ENCODE results near the gene SPATA6. TPM values are rescaled to one million over a fixed set of nuclear protein-coding genes. Genes with fewer than 3 reads are reported as not detected.
"Not testable (repeated sequence)": the region's sequence is repeated elsewhere in the genome, so short reads cannot be mapped to it uniquely, and the experiment has no call there.

Gene SPATA6
- total RNA-seq, 1 experiment from 2014 or later: 3.4 TPM

DNA sequence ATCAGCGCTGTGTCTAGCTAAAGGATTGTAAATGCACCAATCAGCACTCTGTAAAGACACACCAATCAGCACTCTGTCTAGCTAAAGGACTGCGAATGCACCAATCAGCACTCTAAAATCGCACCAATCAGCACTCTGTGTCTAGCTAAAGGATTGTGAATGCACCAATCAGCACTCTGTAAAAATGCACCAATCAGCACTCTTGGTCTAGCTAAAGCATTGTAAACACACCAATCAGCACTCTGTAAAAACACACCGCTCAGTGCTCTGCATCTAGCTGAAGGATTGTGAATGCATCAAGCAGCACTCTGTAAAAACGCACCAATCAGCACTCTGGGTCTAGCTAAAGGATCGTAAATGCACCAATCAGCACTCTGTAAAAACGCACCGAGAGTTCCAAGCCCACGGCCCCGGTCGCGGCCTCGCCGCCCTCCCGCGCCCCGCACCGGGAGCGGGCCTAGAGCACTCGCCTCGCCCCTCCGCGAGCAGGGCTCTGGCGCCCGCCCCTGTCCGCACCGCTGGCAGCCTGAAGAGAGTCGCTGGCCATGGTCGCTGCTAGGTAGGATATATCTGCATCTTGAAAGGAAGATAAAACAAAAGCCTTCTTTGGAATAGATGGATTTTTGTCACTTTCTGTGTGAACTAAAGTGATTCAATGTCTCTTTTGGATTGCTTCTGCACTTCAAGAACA is 36.5 kb downstream of the SPATA6 start:
- not testable (repeated sequence) for DNase-seq; H3K4me3 ChIP-seq; H3K4me1 ChIP-seq; H3K36me3 ChIP-seq; H3K27me3 ChIP-seq; H3K9me3 ChIP-seq (replicated peaks); H3K27ac ChIP-seq

GRCh38 chr1:48430832-48431231 is 41.2 kb downstream of the SPATA6 start:
- no peak overlapping the region for H3K4me3 ChIP-seq
- no peaks in the 10 kb centered on the region for H3K27me3 ChIP-seq

GRCh38 chr1:48422009-48422408 is 50.0 kb downstream of the SPATA6 start:
- Histone ChIP-seq H3K27me3 (no peaks in the 10 kb centered on the region), H3K9me3 (replicated peaks) (no peaks in the 10 kb centered on the region), H3K4me3 (no peak overlapping the region), H3K36me3 (no peaks in the 10 kb centered on the region), H3K4me1 (no peaks in the 10 kb centered on the region), H3K27ac (no peak overlapping the region)
- DNase-seq: no peak

More at GRCh38 chr1:48430832-48431231, 41.2 kb downstream of the SPATA6 start:
- Histone ChIP-seq H3K36me3 (no peaks in the 10 kb centered on the region), H3K27ac (no peak overlapping the region), H3K9me3 (replicated peaks) (peaks cover 4% of the 10 kb centered on the region; the same call in 1 of the 2 replicates), H3K4me1 (no peaks in the 10 kb centered on the region)
- no peak for DNase-seq

DNA sequence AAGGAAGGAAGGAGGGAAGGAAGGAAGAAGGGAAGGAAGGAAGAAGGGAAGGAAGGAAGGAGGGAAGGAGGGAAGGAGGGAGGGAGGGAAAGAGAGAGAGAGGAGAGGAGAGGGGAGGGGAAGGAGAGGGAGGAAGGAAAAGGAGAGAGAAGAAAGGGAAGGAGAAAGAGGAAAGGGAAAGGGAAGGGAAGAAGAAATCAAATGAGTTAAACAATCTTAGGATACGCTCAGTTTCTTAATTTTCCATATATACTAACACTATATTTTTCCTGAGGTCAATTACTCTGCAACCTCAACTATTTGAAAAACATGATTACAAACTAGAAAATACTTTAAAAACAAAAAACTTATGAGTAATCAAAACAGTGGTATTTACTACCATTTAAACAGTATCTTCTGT is 53.3 kb downstream of the SPATA6 start:
- no peak overlapping the region for H3K27ac ChIP-seq
- H3K36me3 ChIP-seq: no peaks in the 10 kb centered on the region
- H3K4me1 ChIP-seq: no peaks in the 10 kb centered on the region
- no peaks in the 10 kb centered on the region for H3K27me3 ChIP-seq
- DNase-seq: no peak
- H3K9me3 ChIP-seq (replicated peaks): no peaks in the 10 kb centered on the region
- H3K4me3 ChIP-seq: no peak overlapping the region

- H3K4me1 ChIP-seq: no peaks in the 10 kb centered on the region
- H3K27me3 ChIP-seq: no peaks in the 10 kb centered on the region
- H3K27ac ChIP-seq: no peak overlapping the region
- no peak overlapping the region for H3K4me3 ChIP-seq
- no peaks in the 10 kb centered on the region for H3K9me3 ChIP-seq (replicated peaks)
- peak in 1 of 2 experiments; percentile 2 for DNase-seq
- H3K36me3 ChIP-seq: no peaks in the 10 kb centered on the region
Measured at GRCh38 chr1:48415050-48415449, 57.0 kb downstream of the SPATA6 start.

DNA sequence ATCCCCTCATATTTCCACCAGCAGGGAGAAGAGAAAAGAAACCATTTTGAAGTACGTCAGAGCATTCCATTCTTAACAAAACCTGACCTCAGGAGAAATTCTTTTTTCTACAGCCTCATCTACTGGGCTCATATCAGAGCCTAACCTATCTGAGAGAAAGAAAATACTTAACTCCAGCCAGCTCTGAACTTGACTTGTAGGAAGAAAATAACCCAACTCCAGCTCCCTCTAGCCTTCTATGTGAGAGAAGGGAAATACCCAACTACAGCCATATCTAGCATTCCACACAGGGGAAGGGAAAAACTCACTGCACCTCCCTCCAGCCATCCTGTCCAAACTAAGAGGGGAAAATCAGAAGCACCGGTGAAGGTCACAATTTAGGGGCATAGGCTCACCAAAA is 57.7 kb downstream of the SPATA6 start:
- no peaks in the 10 kb centered on the region for H3K4me1 ChIP-seq
- no peak for DNase-seq
- H3K9me3 ChIP-seq (replicated peaks): no peaks in the 10 kb centered on the region
- no peaks in the 10 kb centered on the region for H3K27me3 ChIP-seq
- no peak overlapping the region for H3K4me3 ChIP-seq
- H3K36me3 ChIP-seq: no peaks in the 10 kb centered on the region
- H3K27ac ChIP-seq: no peak overlapping the region

DNA sequence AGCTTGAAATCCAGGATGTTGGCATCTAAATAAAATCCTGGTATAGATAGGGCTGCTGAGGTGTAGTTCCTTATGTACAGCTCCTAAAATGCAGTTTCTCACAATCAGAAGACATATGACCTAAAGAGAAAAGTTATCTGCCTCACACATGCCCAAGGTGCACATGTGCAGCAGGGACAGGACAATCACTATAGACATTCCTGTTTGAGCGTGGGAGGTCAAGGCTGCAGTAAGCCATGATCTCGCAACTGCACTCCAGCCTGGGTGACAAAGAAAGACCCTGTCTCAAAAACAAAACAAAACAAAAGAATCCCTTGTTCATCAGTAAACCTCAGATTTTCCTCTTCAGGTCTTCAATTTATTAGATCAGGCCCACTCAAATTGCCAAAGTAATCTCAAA is 66.1 kb downstream of the SPATA6 start:
- H3K4me3 ChIP-seq: no peak overlapping the region
- no peak for DNase-seq
- H3K36me3 ChIP-seq: no peaks in the 10 kb centered on the region
- H3K4me1 ChIP-seq: no peaks in the 10 kb centered on the region
- H3K9me3 ChIP-seq (replicated peaks): no peaks in the 10 kb centered on the region
- no peaks in the 10 kb centered on the region for H3K27me3 ChIP-seq
- H3K27ac ChIP-seq: no peak overlapping the region

GRCh38 chr1:48405400-48405799 is 66.6 kb downstream of the SPATA6 start:
- no peak overlapping the region for H3K27ac ChIP-seq
- H3K27me3 ChIP-seq: no peaks in the 10 kb centered on the region
- DNase-seq: no peak
- no peak overlapping the region for H3K4me3 ChIP-seq
- H3K36me3 ChIP-seq: no peaks in the 10 kb centered on the region
- no peaks in the 10 kb centered on the region for H3K9me3 ChIP-seq (replicated peaks)
- H3K4me1 ChIP-seq: no peaks in the 10 kb centered on the region

DNA sequence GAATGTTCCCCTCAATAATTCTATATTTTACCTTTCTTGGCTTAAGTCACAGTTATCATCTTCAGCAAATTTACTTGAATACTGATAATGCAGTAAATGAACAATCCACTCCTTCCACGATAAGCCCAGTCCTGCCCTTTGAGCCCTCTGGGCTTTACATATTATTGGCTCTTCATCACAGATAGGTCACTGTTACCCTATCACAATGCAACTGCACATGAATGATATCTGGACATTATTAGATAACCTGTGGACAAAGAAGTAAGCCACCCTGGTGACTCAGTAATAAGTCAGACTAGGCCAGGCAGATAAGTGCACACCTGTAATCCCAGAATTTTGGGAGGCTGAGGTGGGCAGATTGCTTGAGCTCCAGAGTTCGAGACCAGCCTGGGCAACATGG is 69.4 kb downstream of the SPATA6 start:
- no peak overlapping the region for H3K27ac ChIP-seq
- no peaks in the 10 kb centered on the region for H3K9me3 ChIP-seq (replicated peaks)
- no peaks in the 10 kb centered on the region for H3K4me1 ChIP-seq
- H3K4me3 ChIP-seq: no peak overlapping the region
- no peaks in the 10 kb centered on the region for H3K36me3 ChIP-seq
- no peak for DNase-seq
- H3K27me3 ChIP-seq: no peaks in the 10 kb centered on the region

GRCh38 chr1:48396208-48396607 is 75.8 kb downstream of the SPATA6 start:
- no peak overlapping the region for H3K27ac ChIP-seq
- H3K27me3 ChIP-seq: no peaks in the 10 kb centered on the region
- DNase-seq: no peak

GRCh38 chr1:48391926-48392325 is 80.1 kb downstream of the SPATA6 start:
- no peak overlapping the region for H3K27ac ChIP-seq
- no peaks in the 10 kb centered on the region for H3K27me3 ChIP-seq
- no peaks in the 10 kb centered on the region; the same call in 1 of the 2 replicates for H3K36me3 ChIP-seq
- no peaks in the 10 kb centered on the region for H3K9me3 ChIP-seq (replicated peaks)
- no peak overlapping the region for H3K4me3 ChIP-seq
- no peak for DNase-seq
- no peaks in the 10 kb centered on the region for H3K4me1 ChIP-seq

More at GRCh38 chr1:48396208-48396607, 75.8 kb downstream of the SPATA6 start:
- no peak overlapping the region for H3K4me3 ChIP-seq
- H3K9me3 ChIP-seq (replicated peaks): no peaks in the 10 kb centered on the region
- H3K4me1 ChIP-seq: no peaks in the 10 kb centered on the region
- H3K36me3 ChIP-seq: no peaks in the 10 kb centered on the region; the same call in 1 of the 2 replicates

- no peaks in the 10 kb centered on the region for H3K27me3 ChIP-seq
- no peak for DNase-seq
- no peaks in the 10 kb centered on the region for H3K9me3 ChIP-seq (replicated peaks)
- no peak overlapping the region for H3K4me3 ChIP-seq
- no peak overlapping the region for H3K27ac ChIP-seq
- H3K36me3 ChIP-seq: no peaks in the 10 kb centered on the region
- H3K4me1 ChIP-seq: no peaks in the 10 kb centered on the region
Measured at GRCh38 chr1:48387409-48387808, 84.6 kb downstream of the SPATA6 start.

GRCh38 chr1:48374785-48375184 is 97.2 kb downstream of the SPATA6 start:
- H3K9me3 ChIP-seq (replicated peaks): no peaks in the 10 kb centered on the region
- no peak for DNase-seq
- no peaks in the 10 kb centered on the region for H3K4me1 ChIP-seq
- H3K36me3 ChIP-seq: no peaks in the 10 kb centered on the region
- H3K27me3 ChIP-seq: no peaks in the 10 kb centered on the region
- H3K27ac ChIP-seq: no peak overlapping the region
- H3K4me3 ChIP-seq: no peak overlapping the region

DNA sequence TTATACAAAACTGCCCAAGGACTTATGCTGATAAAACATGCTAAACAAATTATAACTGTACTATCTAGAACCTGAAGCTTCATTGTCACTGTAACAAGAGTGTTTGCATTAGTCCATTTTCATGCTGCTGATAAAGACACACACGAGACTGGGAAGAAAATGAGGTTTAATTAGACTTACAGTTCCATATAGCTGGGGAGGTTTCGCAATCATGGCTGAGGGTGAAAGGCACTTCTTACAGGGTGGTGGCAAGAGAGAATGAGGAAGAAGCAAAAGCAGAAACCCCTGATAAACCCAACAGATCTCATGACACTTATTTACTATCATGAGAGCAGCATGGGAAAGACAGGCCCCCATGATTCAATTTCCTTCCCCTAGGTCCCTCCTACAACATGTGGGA is 100.4 kb downstream of the SPATA6 start:
- DNase-seq: no peak
- H3K36me3 ChIP-seq: no peaks in the 10 kb centered on the region
- no peak overlapping the region for H3K27ac ChIP-seq
- no peaks in the 10 kb centered on the region for H3K9me3 ChIP-seq (replicated peaks)
- H3K27me3 ChIP-seq: no peaks in the 10 kb centered on the region
- no peaks in the 10 kb centered on the region for H3K4me1 ChIP-seq
- no peak overlapping the region for H3K4me3 ChIP-seq

- DNase-seq: no peak
- no peak overlapping the region for H3K27ac ChIP-seq
- H3K4me1 ChIP-seq: no peaks in the 10 kb centered on the region
- H3K4me3 ChIP-seq: no peak overlapping the region
- H3K36me3 ChIP-seq: no peaks in the 10 kb centered on the region
- H3K27me3 ChIP-seq: no peaks in the 10 kb centered on the region
- no peaks in the 10 kb centered on the region for H3K9me3 ChIP-seq (replicated peaks)
Measured at GRCh38 chr1:48362901-48363300, 109.1 kb downstream of the SPATA6 start.

- no peaks in the 10 kb centered on the region for H3K4me1 ChIP-seq
- no peak overlapping the region for H3K27ac ChIP-seq
- no peaks in the 10 kb centered on the region for H3K9me3 ChIP-seq (replicated peaks)
- H3K36me3 ChIP-seq: no peaks in the 10 kb centered on the region
- DNase-seq: no peak
- no peaks in the 10 kb centered on the region for H3K27me3 ChIP-seq
- no peak overlapping the region for H3K4me3 ChIP-seq
Measured at GRCh38 chr1:48356901-48357300, 115.1 kb downstream of the SPATA6 start.
